Measurements from ENCODE around the gene MAJIN. TPM values are rescaled to one million over a fixed set of nuclear protein-coding genes. Genes with fewer than 3 reads are reported as not detected.

Gene MAJIN, protein sequence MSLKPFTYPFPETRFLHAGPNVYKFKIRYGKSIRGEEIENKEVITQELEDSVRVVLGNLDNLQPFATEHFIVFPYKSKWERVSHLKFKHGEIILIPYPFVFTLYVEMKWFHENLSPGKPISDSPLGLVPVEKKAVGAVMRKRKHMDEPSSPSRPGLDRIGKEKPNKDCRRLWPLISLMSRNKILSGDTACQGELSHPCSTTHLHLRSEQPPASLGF
- not detected in 2 replicates for total RNA-seq (2012; rRNA removed)

- H3K4me2 ChIP-seq (ENCODE audit: low read length), result peak within 1 kb of the TSS; percentile 77
- H3K27me3 ChIP-seq (ENCODE audit: control insufficient read depth, insufficient read depth, low read length), result no peaks in the 10 kb centered on the region
- H3K9ac ChIP-seq (ENCODE audit: low read depth, low read length), result no peak within 1 kb of the TSS
- no peaks in the 10 kb centered on the region for H3K9me3 ChIP-seq (replicated peaks; ENCODE audit: low read length)
- peaks cover 8% of the 10 kb centered on the region for H3K4me1 ChIP-seq (ENCODE audit: control insufficient read depth, insufficient read depth, low read length)
- peak within 1 kb of the TSS; percentile 62 for H3K4me3 ChIP-seq (ENCODE audit: low read length)
- H3K36me3 ChIP-seq (ENCODE audit: insufficient read depth, low read length), result no peaks in the 10 kb centered on the region
These were observed at the start of gene MAJIN for GRCh38 chr11:64971421-64972233. MAJIN (minus strand) TSS chr11:64972108; CDS start chr11:64959405, 12,703 bp downstream.

DNA sequence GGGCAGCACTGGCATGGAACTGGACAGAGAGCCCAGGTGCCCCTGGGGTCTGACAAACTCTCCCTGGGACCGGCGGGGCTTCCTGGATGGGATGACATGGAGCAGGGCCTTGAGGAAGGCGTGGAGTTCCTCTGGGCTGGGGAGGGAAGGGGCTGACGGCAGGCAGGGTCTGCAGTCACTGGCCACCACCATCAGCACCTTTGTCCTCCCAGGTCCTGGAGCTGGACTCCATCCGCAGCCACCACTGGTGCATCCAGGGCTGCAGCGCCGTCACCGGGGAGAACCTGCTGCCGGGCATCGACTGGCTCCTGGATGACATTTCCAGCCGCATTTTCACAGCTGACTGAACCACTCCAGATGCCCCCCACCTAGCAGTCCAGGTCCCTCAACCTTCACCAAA is 49.6 kb upstream of the MAJIN start:
- Histone ChIP-seq H3K4me2 (ENCODE audit: low read length) (no peak overlapping the region), H3K27me3 (ENCODE audit: control insufficient read depth, insufficient read depth, low read length) (no peaks in the 10 kb centered on the region), H3K9me3 (replicated peaks; ENCODE audit: low read length) (no peaks in the 10 kb centered on the region), H3K9ac (ENCODE audit: low read depth, low read length) (no peak overlapping the region), H3K36me3 (ENCODE audit: insufficient read depth, low read length) (peaks cover 12% of the 10 kb centered on the region), H3K4me1 (ENCODE audit: control insufficient read depth, insufficient read depth, low read length) (no peaks in the 10 kb centered on the region), H3K4me3 (ENCODE audit: low read length) (no peak overlapping the region)

- Histone ChIP-seq H3K36me3 (ENCODE audit: insufficient read depth, low read length) (peaks cover 12% of the 10 kb centered on the region), H3K9me3 (replicated peaks; ENCODE audit: low read length) (no peaks in the 10 kb centered on the region), H3K4me1 (ENCODE audit: control insufficient read depth, insufficient read depth, low read length) (no peaks in the 10 kb centered on the region)
These were observed 49.1 kb upstream of the MAJIN start for GRCh38 chr11:65021003-65021402.

GRCh38 chr11:65019824-65020223 is 47.9 kb upstream of the MAJIN start:
- Histone ChIP-seq H3K9me3 (replicated peaks; ENCODE audit: low read length) (no peaks in the 10 kb centered on the region), H3K4me1 (ENCODE audit: control insufficient read depth, insufficient read depth, low read length) (no peaks in the 10 kb centered on the region), H3K4me3 (ENCODE audit: low read length) (no peak overlapping the region), H3K9ac (ENCODE audit: low read depth, low read length) (no peak overlapping the region), H3K36me3 (ENCODE audit: insufficient read depth, low read length) (peaks cover 12% of the 10 kb centered on the region), H3K4me2 (ENCODE audit: low read length) (no peak overlapping the region), H3K27me3 (ENCODE audit: control insufficient read depth, insufficient read depth, low read length) (no peaks in the 10 kb centered on the region)

More at GRCh38 chr11:65021003-65021402, 49.1 kb upstream of the MAJIN start:
- no peak overlapping the region for H3K4me3 ChIP-seq (ENCODE audit: low read length)
- H3K27me3 ChIP-seq (ENCODE audit: control insufficient read depth, insufficient read depth, low read length), result no peaks in the 10 kb centered on the region
- H3K4me2 ChIP-seq (ENCODE audit: low read length), result no peak overlapping the region
- H3K9ac ChIP-seq (ENCODE audit: low read depth, low read length), result no peak overlapping the region

GRCh38 chr11:65017937-65018336 is 46.0 kb upstream of the MAJIN start:
- Histone ChIP-seq H3K27me3 (ENCODE audit: control insufficient read depth, insufficient read depth, low read length) (no peaks in the 10 kb centered on the region), H3K9me3 (replicated peaks; ENCODE audit: low read length) (no peaks in the 10 kb centered on the region), H3K4me2 (ENCODE audit: low read length) (no peak overlapping the region), H3K36me3 (ENCODE audit: insufficient read depth, low read length) (peaks cover 12% of the 10 kb centered on the region), H3K9ac (ENCODE audit: low read depth, low read length) (no peak overlapping the region), H3K4me1 (ENCODE audit: control insufficient read depth, insufficient read depth, low read length) (peaks cover 4% of the 10 kb centered on the region), H3K4me3 (ENCODE audit: low read length) (no peak overlapping the region)

GRCh38 chr11:65016705-65017104 is 44.8 kb upstream of the MAJIN start:
- peaks cover 12% of the 10 kb centered on the region for H3K36me3 ChIP-seq (ENCODE audit: insufficient read depth, low read length)
- no peak overlapping the region for H3K4me3 ChIP-seq (ENCODE audit: low read length)
- H3K9ac ChIP-seq (ENCODE audit: low read depth, low read length), result no peak overlapping the region

GRCh38 chr11:65014726-65015227 is 42.9 kb upstream of the MAJIN start:
- Histone ChIP-seq H3K36me3 (ENCODE audit: insufficient read depth, low read length) (peaks cover 10% of the 10 kb centered on the region), H3K27me3 (ENCODE audit: control insufficient read depth, insufficient read depth, low read length) (no peaks in the 10 kb centered on the region), H3K4me3 (ENCODE audit: low read length) (peak overlapping the region; percentile 84), H3K9me3 (replicated peaks; ENCODE audit: low read length) (no peaks in the 10 kb centered on the region), H3K9ac (ENCODE audit: low read depth, low read length) (peak overlapping the region; percentile 96), H3K4me1 (ENCODE audit: control insufficient read depth, insufficient read depth, low read length) (peaks cover 6% of the 10 kb centered on the region), H3K4me2 (ENCODE audit: low read length) (peak overlapping the region; percentile 98)

More at GRCh38 chr11:65016705-65017104, 44.8 kb upstream of the MAJIN start:
- Histone ChIP-seq H3K4me1 (ENCODE audit: control insufficient read depth, insufficient read depth, low read length) (peaks cover 6% of the 10 kb centered on the region), H3K27me3 (ENCODE audit: control insufficient read depth, insufficient read depth, low read length) (no peaks in the 10 kb centered on the region), H3K4me2 (ENCODE audit: low read length) (no peak overlapping the region), H3K9me3 (replicated peaks; ENCODE audit: low read length) (no peaks in the 10 kb centered on the region)

- peaks cover 10% of the 10 kb centered on the region for H3K36me3 ChIP-seq (ENCODE audit: insufficient read depth, low read length)
- no peaks in the 10 kb centered on the region for H3K9me3 ChIP-seq (replicated peaks; ENCODE audit: low read length)
- peak within 1 kb of the TSS; percentile 84 for H3K4me3 ChIP-seq (ENCODE audit: low read length)
- H3K4me2 ChIP-seq (ENCODE audit: low read length), result peak within 1 kb of the TSS; percentile 98
- H3K27me3 ChIP-seq (ENCODE audit: control insufficient read depth, insufficient read depth, low read length), result no peaks in the 10 kb centered on the region
- H3K9ac ChIP-seq (ENCODE audit: low read depth, low read length), result peak within 1 kb of the TSS; percentile 96
- peaks cover 6% of the 10 kb centered on the region for H3K4me1 ChIP-seq (ENCODE audit: control insufficient read depth, insufficient read depth, low read length)
These were observed 42.2 kb upstream of the MAJIN start, which contains the start of gene ARL2 for GRCh38 chr11:65013888-65014725. ARL2 (plus strand) TSS chr11:65014160; CDS start chr11:65014208, 48 bp downstream.

- H3K4me3 ChIP-seq (ENCODE audit: low read length), result peak overlapping the region; percentile 84
- H3K27me3 ChIP-seq (ENCODE audit: control insufficient read depth, insufficient read depth, low read length), result no peaks in the 10 kb centered on the region
- peak overlapping the region; percentile 96 for H3K9ac ChIP-seq (ENCODE audit: low read depth, low read length)
- peaks cover 7% of the 10 kb centered on the region for H3K36me3 ChIP-seq (ENCODE audit: insufficient read depth, low read length)
- no peaks in the 10 kb centered on the region for H3K9me3 ChIP-seq (replicated peaks; ENCODE audit: low read length)
- H3K4me2 ChIP-seq (ENCODE audit: low read length), result peak overlapping the region; percentile 98
- peaks cover 7% of the 10 kb centered on the region for H3K4me1 ChIP-seq (ENCODE audit: control insufficient read depth, insufficient read depth, low read length)
These were observed 41.4 kb upstream of the MAJIN start for GRCh38 chr11:65013130-65013887.

- Histone ChIP-seq H3K36me3 (ENCODE audit: insufficient read depth, low read length) (no peaks in the 10 kb centered on the region), H3K27me3 (ENCODE audit: control insufficient read depth, insufficient read depth, low read length) (no peaks in the 10 kb centered on the region), H3K4me3 (ENCODE audit: low read length) (no peak overlapping the region), H3K4me2 (ENCODE audit: low read length) (no peak overlapping the region), H3K4me1 (ENCODE audit: control insufficient read depth, insufficient read depth, low read length) (peaks cover 23% of the 10 kb centered on the region), H3K9me3 (replicated peaks; ENCODE audit: low read length) (no peaks in the 10 kb centered on the region), H3K9ac (ENCODE audit: low read depth, low read length) (no peak overlapping the region)
These were observed 37.0 kb upstream of the MAJIN start for GRCh38 chr11:65008873-65009272.

All from skeletal muscle satellite cell (primary cell).